IMR-90 (cell line): ENCODE results near the gene SPATA46.

ENCODE experiments used
- FOS ChIP-seq: fragments of 150-350 bp; IDR thresholded peaks from 2 replicates; pipeline ENCODE4 v1.6.1; 2016; ENCODE audit warnings: low read depth, low read length
- MXI1 ChIP-seq: IDR thresholded peaks from 2 replicates; pipeline ENCODE4 v1.6.1; 2012; ENCODE audit warnings: low read depth, mild to moderate bottlenecking, low read length, moderate library complexity, borderline replicate concordance
- POLR2A ChIP-seq: IDR thresholded peaks from 2 replicates; pipeline ENCODE4 v1.6.1; 2012; ENCODE audit warnings: mild to moderate bottlenecking, low read depth, low read length
- RAD21 ChIP-seq: IDR thresholded peaks from 2 replicates; pipeline ENCODE4 v1.6.1; 2012; ENCODE audit warnings: low read length, improper control_type of control experiment
- TF ChIP-seq, protein P1 (sequence below): conservative IDR thresholded peaks from 2 replicates; pipeline ENCODE4 v1.5.1; 2012; ENCODE audit warnings: mild to moderate bottlenecking, low read depth, low read length, improper control_type of control experiment

DNA sequence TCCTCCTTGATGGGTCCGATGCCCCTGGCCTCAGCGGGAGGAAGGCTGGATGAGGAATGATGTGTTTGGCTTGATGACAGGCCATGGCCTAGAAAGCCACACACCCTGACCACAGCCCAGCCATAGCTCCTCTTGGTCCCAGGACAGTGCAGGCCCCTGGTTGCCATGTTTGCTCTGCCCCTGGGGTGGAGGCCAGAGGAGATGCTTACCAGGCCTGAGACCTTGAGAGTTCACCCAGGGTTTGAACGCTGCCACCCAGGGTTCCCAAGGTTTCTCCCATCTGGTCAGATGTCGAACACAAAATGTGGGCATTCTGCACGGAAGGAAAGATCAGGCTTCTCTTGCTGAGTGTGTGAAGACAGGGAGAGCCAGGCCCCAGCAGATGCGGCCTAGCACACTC, 7.5 kb upstream of the SPATA46 start:
- TF ChIP-seq RAD21 (no peak), POLR2A (no peak), MXI1 (no peak), FOS (no peak)
- TF ChIP-seq, protein P1, sequence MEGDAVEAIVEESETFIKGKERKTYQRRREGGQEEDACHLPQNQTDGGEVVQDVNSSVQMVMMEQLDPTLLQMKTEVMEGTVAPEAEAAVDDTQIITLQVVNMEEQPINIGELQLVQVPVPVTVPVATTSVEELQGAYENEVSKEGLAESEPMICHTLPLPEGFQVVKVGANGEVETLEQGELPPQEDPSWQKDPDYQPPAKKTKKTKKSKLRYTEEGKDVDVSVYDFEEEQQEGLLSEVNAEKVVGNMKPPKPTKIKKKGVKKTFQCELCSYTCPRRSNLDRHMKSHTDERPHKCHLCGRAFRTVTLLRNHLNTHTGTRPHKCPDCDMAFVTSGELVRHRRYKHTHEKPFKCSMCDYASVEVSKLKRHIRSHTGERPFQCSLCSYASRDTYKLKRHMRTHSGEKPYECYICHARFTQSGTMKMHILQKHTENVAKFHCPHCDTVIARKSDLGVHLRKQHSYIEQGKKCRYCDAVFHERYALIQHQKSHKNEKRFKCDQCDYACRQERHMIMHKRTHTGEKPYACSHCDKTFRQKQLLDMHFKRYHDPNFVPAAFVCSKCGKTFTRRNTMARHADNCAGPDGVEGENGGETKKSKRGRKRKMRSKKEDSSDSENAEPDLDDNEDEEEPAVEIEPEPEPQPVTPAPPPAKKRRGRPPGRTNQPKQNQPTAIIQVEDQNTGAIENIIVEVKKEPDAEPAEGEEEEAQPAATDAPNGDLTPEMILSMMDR, result no peak
